Ascending aorta (tissue), 2 donors: ENCODE data around the gene MRAP. TPM values are rescaled to one million over a fixed set of nuclear protein-coding genes. Genes with fewer than 3 reads are reported as not detected.
A peak's percentile ranks its signal among the peaks of the same experiment; 100 is the strongest.
"Not testable (repeated sequence)": the region's sequence is repeated elsewhere in the genome, so short reads cannot be mapped to it uniquely, and the experiment has no call there.

Experiments used
- DNase-seq, 2 donors: peaks; one replicate each; pipeline ENCODE4 v3.0.0-alpha.2; 2019; ENCODE audit warnings: low spot score in 2 of 2
- H3K27ac ChIP-seq, 2 donors: fragments of 200-600 bp; sonication (generic); one replicate each; pipeline ENCODE4 v1.5.1; 2016 to 2017; ENCODE audit warnings: mild to moderate bottlenecking in 1 of 2
- H3K27me3 ChIP-seq: fragments of 200-600 bp; sonication (generic); one replicate; pipeline ENCODE4 v1.5.1; 2017
- H3K36me3 ChIP-seq, 2 donors: fragments of 200-600 bp; sonication (generic); one replicate each; pipeline ENCODE4 v1.5.1; 2016
- H3K4me1 ChIP-seq, 2 donors: fragments of 200-600 bp; sonication (generic); one replicate each; pipeline ENCODE4 v1.5.1; 2016 to 2017; ENCODE audit warnings: mild to moderate bottlenecking in 1 of 2
- H3K4me3 ChIP-seq, 2 donors: fragments of 200-600 bp; sonication (generic); one replicate each; pipeline ENCODE4 v1.5.1; 2016 to 2017; ENCODE audit warnings: mild to moderate bottlenecking in 1 of 2
- H3K9me3 ChIP-seq, 2 donors: fragments of 200-600 bp; sonication (generic); one replicate each; pipeline ENCODE4 v1.5.1; 2016
- intact Hi-C: fragments of 100-400 bp; cut with DNase I; formaldehyde crosslinking; loops from one replicate; pipeline ENCODE4 v1.15.1; 2023
- total RNA-seq: library from RNA; depleted of rRNA; stranded (reverse); fragments of >200 nt; gene quantifications from one replicate; pipeline ENCODE4 v1.1.0, GENCODE V29; 2016
- TF ChIP-seq, protein P1 (sequence below), 3 experiments: fragments of 200-600 bp in 2 of 3; fragments of 450-650 bp in 1 of 3; sonication (generic) in 2 of 3; IDR thresholded peaks; one replicate each; pipeline ENCODE4 v1.5.1; 2016 to 2019; ENCODE audit warnings: antibody characterized with exemption in 3 of 3, mild to moderate bottlenecking in 1 of 3, moderate library complexity in 1 of 3

Gene MRAP
- total RNA-seq, 1 donor from 2014 or later, result not detected

DNA sequence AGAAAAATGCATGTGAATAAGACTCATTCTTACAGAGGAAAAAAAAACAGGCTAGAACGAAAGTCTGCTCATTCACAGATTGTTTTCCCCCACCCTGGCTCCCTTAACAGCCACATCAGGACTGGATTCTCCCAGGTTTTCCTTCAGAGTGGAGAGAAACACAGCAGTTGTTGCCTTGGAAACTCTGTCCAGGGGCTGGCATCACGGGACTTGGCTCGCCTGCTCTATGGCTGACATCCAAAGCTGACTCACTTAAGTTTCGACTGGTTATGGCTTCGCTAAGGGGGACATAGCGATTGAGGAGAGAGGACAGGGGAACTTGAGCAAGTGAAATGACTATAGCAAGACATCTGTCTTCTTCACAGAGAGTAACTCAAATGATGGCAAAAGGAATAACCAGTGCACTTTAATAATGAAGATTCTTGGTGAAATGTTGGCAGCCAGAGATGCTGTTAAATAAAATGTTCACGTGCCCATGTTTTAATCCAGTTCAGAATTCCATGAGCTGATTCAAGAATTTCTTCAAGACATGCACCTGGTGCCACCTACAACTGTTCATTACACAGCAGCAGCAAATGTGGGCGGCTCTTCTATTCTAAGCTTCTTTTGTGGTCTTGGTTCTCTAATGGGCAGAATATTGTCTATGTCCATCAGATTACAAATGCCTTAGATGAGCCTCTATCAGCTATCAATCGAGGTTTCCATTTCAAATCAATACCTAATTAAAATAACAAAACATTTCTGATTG, 41.6 kb upstream of the MRAP start:
- Histone ChIP-seq H3K4me1 (peaks cover 8 to 32% of the 10 kb centered on the region in 2 donors), H3K9me3 (no peaks in the 10 kb centered on the region), H3K36me3 (no peaks in the 10 kb centered on the region), H3K27ac (peak overlapping the region; percentile 54 to 57), H3K27me3 (no peaks in the 10 kb centered on the region), H3K4me3 (peak overlapping the region in 1 of 2 donors; percentile 26)
- peak; percentile 61 to 95 for DNase-seq
- intact Hi-C loops, result loop anchor here (5.0 kb wide), 4 partner anchors 120 to 600 kb away; partner anchors contain the start of genes SCAF4 and SOD1
- TF ChIP-seq, protein P1, sequence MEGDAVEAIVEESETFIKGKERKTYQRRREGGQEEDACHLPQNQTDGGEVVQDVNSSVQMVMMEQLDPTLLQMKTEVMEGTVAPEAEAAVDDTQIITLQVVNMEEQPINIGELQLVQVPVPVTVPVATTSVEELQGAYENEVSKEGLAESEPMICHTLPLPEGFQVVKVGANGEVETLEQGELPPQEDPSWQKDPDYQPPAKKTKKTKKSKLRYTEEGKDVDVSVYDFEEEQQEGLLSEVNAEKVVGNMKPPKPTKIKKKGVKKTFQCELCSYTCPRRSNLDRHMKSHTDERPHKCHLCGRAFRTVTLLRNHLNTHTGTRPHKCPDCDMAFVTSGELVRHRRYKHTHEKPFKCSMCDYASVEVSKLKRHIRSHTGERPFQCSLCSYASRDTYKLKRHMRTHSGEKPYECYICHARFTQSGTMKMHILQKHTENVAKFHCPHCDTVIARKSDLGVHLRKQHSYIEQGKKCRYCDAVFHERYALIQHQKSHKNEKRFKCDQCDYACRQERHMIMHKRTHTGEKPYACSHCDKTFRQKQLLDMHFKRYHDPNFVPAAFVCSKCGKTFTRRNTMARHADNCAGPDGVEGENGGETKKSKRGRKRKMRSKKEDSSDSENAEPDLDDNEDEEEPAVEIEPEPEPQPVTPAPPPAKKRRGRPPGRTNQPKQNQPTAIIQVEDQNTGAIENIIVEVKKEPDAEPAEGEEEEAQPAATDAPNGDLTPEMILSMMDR (IDR thresholded peaks at IDR 0.05), result no peak

DNA sequence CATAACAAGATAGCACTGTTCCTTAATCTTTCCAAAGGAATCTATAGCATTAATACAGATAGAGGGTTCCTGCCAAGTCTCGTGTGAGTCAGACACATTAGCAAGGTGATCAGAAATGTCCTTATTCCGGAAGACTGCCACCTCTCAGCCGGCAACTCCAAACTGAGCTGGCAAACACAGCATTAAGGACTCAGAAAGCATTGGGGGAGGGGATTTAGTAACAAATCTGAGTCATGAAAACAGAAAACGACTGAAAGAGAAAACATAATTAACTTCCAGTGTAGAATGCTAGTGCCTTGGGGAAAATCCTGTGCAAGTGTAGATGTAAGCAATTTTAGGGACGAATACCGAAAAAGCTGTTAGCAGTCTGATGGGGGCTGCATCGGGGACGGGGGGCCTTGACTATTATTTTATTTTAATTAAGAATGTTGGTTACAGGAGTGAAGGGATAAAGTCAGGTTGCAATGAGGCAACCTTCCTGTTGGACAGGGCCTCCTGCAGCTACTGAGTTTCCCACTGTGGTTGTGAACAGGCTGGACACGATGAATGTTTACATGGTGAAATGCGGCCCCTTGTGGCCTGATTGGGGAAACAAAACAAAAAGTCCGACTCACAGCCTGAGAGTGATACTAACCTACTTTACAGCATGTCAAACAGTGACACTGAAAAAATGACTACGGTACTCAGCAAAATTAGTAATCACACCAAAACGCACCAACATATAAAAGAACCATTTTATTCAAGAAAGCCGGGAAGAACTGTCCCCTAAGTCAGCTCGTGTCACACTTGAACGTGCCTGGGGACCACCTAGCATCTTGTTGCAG, 40.5 kb upstream of the MRAP start:
- peaks cover 5 to 29% of the 10 kb centered on the region in 2 donors for H3K4me1 ChIP-seq
- H3K27me3 ChIP-seq, result no peaks in the 10 kb centered on the region
- H3K9me3 ChIP-seq, result no peaks in the 10 kb centered on the region
- peak in 1 of 2 donors; percentile 85 for DNase-seq
- no peaks in the 10 kb centered on the region for H3K36me3 ChIP-seq
- no peak overlapping the region for H3K4me3 ChIP-seq
- TF ChIP-seq, protein P1 (IDR thresholded peaks at IDR 0.05), result peak; percentile 62 to 76 (median 71)
- peak overlapping the region in 1 of 2 donors; percentile 57 for H3K27ac ChIP-seq
- intact Hi-C loops, result loop anchor here (1.0 to 5.0 kb wide), 5 partner anchors 121 to 601 kb away; partner anchors contain the start of genes SCAF4 and SOD1

DNA sequence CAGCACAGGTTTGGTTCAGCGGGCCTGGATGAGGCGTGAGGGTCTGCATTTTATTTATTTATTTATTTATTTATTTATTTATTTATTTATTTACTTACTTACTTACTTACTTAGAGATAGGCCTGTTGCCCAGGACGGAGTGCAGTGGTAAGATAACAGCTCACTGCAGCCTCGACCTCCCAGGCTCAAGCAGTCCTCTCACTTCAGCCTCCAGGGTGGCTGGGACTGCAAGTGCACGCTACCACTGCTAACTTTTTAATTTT, 39.9 kb upstream of the MRAP start:
- peaks cover 5 to 26% of the 10 kb centered on the region in 2 donors for H3K4me1 ChIP-seq
- H3K9me3 ChIP-seq, DNase-seq, H3K36me3 ChIP-seq, H3K27me3 ChIP-seq, H3K4me3 ChIP-seq, H3K27ac ChIP-seq: not testable (repeated sequence)
- intact Hi-C loops, result loop anchor here (1.0 to 5.0 kb wide), 5 partner anchors 121 to 601 kb away; partner anchors contain the start of genes SCAF4 and SOD1

DNA sequence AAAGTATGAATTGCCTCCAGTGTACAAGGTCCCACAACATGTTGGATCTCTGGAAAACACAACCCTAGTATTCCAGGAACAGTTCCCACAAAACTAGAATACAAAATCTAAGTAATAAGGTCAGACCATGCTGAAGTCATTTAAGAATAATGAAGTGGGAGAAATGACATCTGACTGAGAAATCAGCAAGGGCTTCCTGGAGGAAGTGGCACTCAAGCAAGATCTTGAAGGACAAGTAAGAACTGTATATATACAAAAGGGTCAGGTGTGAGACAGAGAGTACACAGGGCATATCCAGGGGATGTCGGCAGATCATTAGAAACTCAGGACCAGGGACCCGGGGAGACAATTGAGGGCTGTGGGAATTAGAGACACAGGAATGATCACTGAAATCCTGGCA, 38.5 kb upstream of the MRAP start:
- intact Hi-C loops, result no loop called here
- H3K27ac ChIP-seq, result no peak overlapping the region

DNA sequence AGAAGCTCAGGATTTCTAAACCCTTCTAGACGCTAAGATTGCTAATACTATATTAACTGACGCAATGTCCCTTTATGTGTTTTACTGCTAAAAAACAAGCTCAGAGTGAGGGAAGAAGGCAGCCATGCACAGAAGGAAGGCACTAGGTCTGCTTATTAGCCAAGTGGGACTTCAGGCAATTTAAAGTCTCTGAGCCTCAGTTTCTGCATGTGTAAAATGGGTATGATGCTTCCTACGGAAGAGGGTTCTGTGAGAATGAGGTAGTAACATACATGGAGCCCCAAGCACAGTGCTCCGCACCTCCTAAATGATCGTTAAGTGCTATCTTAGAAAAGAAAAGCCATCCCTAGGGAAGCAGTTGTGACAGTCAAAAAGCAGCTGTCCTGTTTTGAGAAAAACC, 36.7 kb upstream of the MRAP start:
- Histone ChIP-seq H3K27me3 (no peaks in the 10 kb centered on the region), H3K9me3 (no peaks in the 10 kb centered on the region), H3K27ac (no peak overlapping the region), H3K36me3 (peaks cover under 1 to 1% of the 10 kb centered on the region in 2 donors), H3K4me1 (peaks cover 0 to 11% of the 10 kb centered on the region in 2 donors), H3K4me3 (no peak overlapping the region)
- TF ChIP-seq, protein P1 (IDR thresholded peaks at IDR 0.05), result no peak
- no peak for DNase-seq
- intact Hi-C loops, result no loop called here

More for the DNA sequence above, 38.5 kb upstream of the MRAP start:
- H3K36me3 ChIP-seq, result no peaks in the 10 kb centered on the region
- no peak for DNase-seq
- peaks cover 5 to 22% of the 10 kb centered on the region in 2 donors for H3K4me1 ChIP-seq
- H3K4me3 ChIP-seq, result no peak overlapping the region
- no peaks in the 10 kb centered on the region for H3K9me3 ChIP-seq
- TF ChIP-seq, protein P1 (IDR thresholded peaks at IDR 0.05), result no peak
- no peaks in the 10 kb centered on the region for H3K27me3 ChIP-seq

DNA sequence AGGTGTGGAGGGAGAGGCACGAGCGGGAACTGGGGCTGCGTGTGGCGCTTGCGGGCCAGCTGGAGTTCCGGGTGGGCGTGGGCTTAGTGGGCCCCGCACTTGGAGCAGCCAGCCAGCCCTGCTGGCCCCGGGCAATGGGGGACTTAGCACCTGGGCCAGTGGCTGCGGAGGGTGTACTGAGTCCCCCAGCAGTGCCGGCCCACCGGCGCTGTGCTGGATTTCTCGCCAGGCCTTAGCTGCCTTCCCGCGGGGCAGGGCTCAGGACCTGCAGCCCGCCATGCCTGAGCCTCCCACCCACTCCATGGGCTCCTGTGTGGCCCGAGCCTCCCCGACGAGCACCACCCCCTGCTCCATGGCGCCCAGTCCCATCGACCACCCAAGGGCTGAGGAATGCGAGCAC, 33.3 kb upstream of the MRAP start:
- intact Hi-C loops, result not testable (repeated sequence)

More for the DNA sequence above, 33.3 kb upstream of the MRAP start:
- not testable (repeated sequence) for DNase-seq, H3K27me3 ChIP-seq, H3K4me1 ChIP-seq, H3K4me3 ChIP-seq, H3K9me3 ChIP-seq, H3K27ac ChIP-seq
- peaks cover 10 to 19% of the 10 kb centered on the region in 2 donors for H3K36me3 ChIP-seq
